ENCODE measurements around the gene WDR19.
"Not testable (repeated sequence)": the region's sequence is repeated elsewhere in the genome, so short reads cannot be mapped to it uniquely, and the experiment has no call there.

The WDR19 gene
- total RNA-seq: 20.7 to 51.0 (median 39.0) reads per million in 3 experiments

DNA sequence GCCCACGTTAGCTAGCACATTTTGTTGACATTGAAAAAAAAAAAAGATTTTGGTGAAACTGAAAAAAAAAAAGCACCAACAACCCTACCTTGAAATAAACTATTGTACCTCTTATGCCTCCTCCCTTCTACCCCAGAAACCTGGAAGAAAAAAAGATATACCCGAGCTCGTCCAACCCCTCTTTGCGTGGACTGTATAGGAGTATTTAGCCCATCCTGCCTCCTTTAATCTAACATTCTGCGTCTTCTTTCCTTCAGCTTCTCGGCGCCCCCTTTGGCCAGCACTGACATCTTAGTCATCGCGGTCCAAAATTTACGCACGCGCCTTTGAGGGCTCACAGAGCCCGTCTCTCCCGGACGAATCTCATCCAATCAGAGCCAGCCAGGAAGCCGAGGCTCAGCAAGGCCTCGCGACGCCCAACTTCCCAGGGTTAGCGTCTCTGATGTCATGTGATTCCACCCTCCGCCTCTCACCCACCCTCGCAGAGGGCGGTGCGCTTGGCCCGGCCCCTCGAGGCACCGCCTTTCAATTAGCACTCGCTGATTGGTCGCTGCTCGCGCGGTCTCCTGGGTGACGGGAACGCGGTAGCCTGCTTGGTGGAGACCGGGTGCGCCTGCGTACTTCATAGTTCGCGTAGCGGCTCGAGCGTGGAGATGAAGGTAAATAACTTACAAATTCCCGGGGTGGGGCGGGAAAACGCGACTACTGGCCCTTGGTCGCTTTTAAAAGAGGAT lies at the start of gene WDR19:
Gene WDR19, plus strand, starts transcription at position 625 of the 734 bp plus-strand sequence. Its CDS starts 29 bp downstream, at position 654.
- DNase-seq: peak; percentile 99

- no peak for DNase-seq
These were observed 48.7 kb upstream of the WDR19 start for GRCh38 chr4:39133623-39134022.

GRCh38 chr4:39134683-39135306 lies 47.5 kb upstream of the WDR19 start:
- no peak for DNase-seq

- DNase-seq: not testable (repeated sequence)
These were observed 44.1 kb upstream of the WDR19 start for GRCh38 chr4:39138227-39138626.

- DNase-seq: no peak
These were observed 36.1 kb upstream of the WDR19 start for GRCh38 chr4:39146211-39146610.

DNA sequence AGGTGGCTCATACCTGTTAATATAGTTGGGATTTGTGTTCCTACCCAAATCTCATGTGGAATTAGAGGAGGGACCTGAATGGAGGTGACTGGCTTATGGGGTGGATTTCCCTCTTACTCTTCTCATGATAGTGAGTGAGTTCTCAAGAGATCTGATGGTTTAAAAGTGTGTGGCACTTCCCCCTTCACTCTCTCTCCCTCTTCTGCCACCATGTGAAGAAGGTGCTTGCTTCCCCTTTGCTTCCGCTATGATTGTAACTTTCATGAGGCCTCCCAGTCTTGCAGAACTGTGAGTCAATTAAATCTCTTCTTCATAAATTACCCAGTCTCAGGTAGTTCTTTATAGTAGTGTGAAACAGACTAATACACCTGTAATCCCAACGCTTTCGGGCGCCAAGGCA lies 28.3 kb upstream of the WDR19 start:
- no peak for DNase-seq

- DNase-seq: no peak
These were observed 24.8 kb upstream of the WDR19 start for GRCh38 chr4:39157520-39157919.

- no peak for DNase-seq
These were observed 16.2 kb upstream of the WDR19 start for GRCh38 chr4:39166177-39166576.

- DNase-seq: no peak
These were observed 15.7 kb upstream of the WDR19 start for GRCh38 chr4:39166669-39167068.

GRCh38 chr4:39169426-39169825 lies 12.9 kb upstream of the WDR19 start:
- DNase-seq: no peak

DNA sequence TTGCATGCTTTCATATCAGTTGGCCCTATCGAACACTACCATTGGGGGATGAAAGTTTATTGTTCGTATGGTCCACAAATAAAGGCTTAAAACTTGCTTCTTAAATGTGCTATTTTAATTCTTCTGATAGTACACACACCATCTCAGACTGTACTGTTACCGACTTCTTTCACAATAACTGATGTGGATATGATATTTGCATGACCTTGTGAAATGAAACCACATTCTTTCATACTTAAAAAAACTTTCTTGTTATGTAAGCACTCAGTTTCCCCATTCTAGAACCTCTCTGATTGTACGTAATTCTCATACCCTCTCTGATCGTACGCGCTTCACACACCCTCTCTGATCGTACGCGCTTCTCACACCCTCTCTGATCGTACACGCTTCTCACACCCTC lies 12.0 kb upstream of the WDR19 start:
- DNase-seq: no peak

DNA sequence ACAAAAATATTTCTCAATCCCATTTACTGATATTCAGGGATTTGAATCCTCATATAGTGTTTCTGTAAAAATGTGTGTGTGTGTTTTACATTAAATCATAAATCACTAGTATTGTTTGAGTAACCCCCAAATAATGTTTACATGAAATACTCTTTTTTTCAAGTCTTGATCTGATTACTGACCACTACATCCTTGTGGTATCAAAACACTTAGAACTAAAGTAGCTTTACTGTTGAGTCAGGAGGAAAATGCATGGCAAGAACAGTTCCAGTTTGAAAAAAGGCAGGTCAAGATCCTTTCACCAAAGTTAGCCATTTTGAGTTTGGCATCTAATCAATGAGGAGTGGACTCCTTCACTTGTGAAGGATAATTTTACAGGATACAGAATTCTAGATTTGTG lies 3.6 kb upstream of the WDR19 start:
- no peak for DNase-seq

GRCh38 chr4:39179681-39180080 lies 2.6 kb upstream of the WDR19 start:
- DNase-seq: no peak

- DNase-seq: not testable (repeated sequence)
These were observed 1.7 kb upstream of the WDR19 start for GRCh38 chr4:39180629-39181028.

GRCh38 chr4:39181520-39181904 lies 817 bp upstream of the WDR19 start:
- no peak for DNase-seq

GRCh38 chr4:39201963-39202362 lies 19.6 kb downstream of the WDR19 start:
- no peak for DNase-seq

DNA sequence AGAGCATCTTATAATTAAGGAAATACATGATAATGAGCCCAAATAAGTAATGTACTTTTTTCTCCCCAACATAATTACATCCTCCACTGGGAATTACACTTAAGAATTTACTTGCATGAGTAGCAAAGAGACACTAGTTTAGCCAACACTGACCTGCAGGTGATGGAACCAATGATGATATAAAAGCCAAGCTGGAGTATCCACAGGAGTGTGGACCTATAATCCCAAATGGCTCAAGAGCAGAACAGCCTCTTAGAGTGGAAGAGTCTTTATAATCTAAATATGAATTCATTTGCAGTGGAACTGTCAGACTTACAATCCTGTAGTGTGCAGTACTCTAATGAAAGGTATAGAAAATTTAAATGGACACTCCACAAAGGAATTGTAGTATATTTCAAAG lies 22.2 kb downstream of the WDR19 start:
- DNase-seq: no peak

DNA sequence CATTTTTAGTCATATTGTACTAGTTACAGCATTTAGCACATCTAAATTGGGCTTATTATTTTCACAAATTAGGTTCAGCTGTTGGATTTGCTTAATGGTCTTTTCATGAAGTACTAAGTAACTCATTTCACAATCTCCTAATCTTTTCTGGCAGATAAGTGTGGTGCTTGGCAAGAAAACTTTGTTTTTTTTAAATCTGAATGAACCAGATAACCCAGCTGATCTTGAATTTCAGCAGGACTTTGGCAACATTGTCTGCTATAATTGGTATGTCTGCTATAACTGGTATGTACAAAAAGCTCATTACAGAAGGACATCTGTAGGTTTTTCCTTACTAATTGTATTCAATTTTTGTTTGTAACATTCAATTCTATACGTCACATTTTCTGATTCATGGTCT lies 22.7 kb downstream of the WDR19 start:
- no peak for DNase-seq

DNA sequence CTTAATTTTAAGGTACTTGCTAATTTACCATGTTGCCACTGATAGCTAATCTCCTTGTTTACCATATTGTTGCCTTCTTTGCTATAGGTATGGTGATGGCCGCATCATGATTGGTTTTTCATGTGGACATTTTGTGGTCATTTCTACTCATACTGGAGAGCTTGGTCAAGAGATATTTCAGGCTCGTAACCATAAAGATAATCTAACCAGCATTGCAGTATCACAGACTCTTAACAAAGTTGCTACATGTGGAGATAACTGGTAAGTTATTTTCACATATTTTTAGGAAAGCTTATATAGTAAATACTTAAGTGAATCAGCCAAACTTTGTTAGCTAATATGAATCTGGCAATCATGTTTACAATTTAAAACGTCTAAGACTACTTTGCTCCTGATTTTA lies 23.1 kb downstream of the WDR19 start:
- no peak for DNase-seq

GRCh38 chr4:39227906-39228305 lies 45.6 kb downstream of the WDR19 start:
- no peak for DNase-seq

- no peak for DNase-seq
These were observed 46.0 kb downstream of the WDR19 start for GRCh38 chr4:39228377-39228776.

DNA sequence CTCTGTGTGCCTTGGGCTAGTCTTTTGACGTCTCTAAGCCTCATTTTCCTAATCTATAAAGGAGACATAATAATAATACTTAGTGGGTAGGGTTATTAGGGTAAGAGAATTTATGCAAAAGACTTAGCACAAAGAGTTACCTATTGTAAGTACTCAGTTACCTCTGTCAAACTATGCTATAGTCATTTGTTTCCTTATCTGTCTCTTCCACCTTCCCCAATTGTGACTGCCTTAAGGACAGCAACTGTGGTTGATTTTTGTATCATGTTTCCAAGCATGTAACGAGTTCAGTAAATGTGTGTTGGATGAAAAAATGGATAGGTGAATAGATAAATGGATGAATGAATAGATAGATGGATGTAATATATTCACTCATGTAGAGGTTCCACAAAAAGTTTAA lies 48.1 kb downstream of the WDR19 start:
- no peak for DNase-seq

DNA sequence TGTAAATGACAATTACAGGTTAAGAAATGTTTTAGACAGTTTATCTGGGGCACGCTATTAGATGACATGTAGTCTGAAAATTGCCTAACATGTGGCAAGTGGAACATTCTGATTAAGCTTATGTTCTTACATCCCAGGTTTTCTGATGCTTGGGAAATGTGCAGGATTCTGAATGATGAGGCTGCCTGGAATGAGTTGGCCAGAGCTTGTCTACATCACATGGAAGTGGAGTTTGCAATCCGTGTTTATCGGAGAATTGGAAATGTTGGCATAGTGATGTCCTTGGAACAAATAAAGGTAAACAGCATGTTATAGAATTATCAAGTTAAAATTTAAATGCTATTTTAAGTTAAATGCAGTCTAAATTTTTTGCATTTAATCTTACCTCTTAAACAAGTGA lies 49.3 kb downstream of the WDR19 start:
- no peak for DNase-seq

DNA sequence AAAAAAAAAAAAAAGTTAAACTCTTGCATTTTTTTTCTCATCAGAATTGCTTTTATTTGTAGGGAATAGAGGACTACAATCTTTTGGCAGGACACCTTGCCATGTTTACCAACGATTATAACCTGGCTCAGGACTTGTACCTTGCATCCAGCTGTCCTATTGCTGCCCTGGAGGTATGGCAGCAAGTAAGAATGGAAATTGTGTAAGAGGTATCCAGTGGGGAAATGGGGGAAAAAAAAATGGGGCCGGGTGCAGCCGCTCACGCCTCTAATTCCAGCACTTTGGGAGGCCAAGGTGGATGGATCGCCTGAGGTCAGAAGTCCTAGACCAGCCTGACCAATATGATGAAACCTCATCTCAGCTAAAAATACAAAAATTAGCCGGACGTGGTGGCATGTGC lies 49.8 kb downstream of the WDR19 start:
- DNase-seq: no peak

DNA sequence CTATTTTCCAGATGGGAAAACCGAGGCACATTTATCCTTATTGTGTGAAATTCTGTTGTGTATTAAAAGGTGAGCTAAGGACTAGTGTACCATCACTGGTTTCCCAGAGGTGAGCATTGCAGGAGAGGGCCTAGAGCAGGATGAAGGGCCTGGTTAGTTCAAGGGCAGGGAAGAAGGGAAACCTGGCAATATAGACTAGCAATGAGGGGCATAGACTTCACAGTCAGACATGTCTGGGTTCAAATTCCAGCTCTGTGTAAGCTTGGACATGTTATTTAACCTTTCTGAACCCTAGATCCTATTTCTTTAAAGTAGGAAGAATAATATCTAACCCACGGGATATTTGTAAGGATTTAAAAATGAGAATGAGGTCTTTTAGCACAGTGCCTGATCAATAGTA lies 50.8 kb downstream of the WDR19 start:
- no peak for DNase-seq

All from central memory CD4-positive, alpha-beta T cell (primary cell).